RKO (cell line): ENCODE measurements around the gene JADE2.
"Not testable (repeated sequence)": the region's sequence is repeated elsewhere in the genome, so short reads cannot be mapped to it uniquely, and the experiment has no call there.

ENCODE experiments used
- DNase-seq: peaks from one replicate; pipeline ENCODE4 v3.0.0-alpha.2; 2016; ENCODE audit warnings: low spot score

JADE2 gene

DNA sequence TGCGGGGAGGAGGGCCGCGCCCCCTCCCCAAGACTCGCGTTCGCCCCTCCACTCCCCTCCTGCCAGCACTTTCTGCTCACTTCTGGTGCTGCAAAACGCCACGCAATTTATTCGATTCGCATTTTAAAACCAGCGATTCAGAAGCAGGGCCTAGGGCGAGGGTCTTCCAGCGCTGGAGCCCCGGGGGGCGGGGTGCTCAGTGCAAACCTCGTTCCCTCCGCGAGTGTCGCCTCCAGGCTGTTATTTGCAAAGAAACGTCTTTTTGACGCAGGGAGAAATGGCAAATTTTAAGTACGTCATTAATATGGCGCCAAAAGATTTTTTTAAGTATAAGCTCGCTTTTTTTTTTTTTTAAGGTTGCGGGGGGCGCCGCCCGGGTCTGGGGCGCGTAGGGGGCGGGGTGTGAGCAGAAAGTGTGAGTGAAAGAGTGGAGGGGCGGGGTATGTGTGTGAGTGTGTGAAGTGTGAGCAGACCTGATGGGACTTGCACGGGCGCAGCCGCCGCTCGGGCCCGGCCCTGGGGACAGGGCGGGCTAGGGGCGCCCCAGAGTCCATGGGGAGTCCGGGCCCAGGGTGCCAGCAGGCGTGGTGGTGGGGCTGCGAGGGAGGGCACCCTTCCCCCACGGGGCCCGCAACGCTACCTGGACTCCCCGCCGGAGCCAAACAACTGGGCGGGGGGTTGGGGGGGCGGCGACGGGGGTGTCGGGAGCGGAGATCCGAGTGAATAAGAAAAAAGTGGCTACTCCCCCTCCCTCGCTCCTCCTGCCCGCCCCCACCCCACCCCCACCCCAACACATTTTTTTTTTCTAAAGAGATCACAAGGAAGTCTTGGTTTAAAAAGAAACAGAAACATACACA is at the start of gene JADE2:
Gene JADE2, plus strand, starts transcription at position 845 of the 857 bp plus-strand sequence. CDS start 10,188 bp downstream, outside the sequence.
- peak; percentile 81 for DNase-seq

DNA sequence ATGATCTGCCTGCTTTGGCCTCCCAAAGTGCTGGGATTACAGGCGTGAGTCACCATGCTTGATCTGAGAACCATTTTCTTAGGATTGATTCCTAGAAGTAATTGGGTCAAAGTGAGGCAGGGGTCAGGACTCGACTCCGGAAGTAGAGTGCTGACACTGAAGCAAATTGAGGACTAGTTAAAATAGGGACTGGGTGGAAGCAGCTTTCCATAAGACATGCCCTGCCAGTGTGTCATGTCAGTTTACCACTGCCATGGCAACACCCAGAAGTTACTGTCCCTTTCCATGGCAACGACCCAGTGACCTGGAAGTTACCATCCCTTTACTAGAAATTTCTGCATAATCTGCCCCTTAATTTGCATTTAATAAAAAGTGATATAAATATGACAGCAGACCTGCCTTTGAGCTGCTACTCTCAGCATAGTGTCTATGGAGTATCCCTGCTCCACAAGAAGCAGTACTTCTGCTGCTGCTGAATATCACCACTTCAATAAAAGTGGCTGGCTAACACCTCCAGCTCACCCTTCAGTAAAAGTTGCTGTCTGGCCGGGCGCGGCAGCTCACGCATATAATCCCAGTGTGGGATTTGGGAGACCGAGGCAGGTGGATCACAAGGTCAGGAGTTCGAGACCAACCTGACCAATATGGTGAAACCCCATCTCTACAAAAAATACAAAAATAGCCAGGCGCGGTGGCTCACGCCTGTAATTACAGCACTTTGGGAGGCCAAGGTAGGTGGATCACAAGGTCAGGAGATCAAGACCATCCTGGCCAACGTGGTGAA is 47.8 kb upstream of the JADE2 start:
- no peak for DNase-seq

DNA sequence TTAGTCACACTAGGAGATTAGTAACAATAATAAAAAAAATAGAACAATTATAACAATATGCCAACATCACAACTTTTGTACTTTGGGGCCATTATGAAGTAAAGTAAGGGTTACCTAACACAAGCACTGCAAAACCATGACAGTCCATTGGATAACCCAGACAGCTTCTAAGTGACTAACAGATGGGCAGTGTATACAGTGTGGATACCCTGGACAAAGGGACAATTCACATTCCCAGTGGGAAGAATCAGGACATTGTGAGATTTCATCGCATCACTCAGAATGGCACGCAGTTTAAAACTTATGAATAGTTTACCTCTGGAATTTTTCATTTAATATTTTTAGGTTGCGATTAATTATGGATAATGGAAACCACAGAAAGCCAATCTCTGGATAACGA is 45.6 kb upstream of the JADE2 start:
- DNase-seq, result no peak

DNA sequence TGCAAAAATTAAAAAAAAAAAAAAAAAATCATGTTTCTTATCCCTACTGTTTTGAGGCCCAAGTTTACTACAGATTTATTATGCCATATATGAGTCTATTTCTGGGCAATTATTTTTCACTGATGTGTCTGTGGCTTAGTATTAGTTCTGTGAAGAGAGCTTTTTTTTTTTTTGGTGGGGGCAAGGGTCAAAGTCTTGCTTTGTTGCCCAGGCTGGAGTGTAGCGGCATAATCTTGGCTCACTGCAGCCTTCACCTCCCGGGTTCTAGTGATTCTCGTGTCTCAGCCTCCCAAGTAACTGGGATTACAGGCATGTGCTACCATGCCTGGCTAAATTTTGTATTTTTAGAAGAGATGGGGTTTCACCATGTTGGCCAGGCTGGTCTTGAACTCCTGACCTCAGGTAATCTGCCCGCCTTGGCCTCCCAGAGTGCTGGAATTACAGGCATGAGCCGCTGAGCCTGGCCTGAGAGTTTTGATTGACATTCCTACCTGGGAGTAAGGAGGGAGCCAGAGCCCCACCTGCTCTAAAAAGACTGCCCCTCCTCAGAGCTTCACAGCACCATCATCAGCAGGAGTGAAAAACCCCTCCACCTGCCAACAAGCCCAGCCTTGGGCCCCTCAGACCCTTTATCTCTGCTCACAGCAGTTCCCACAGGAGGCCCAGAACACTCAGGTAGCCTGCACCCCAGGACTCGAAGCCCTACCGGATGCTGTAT is 36.1 kb upstream of the JADE2 start:
- DNase-seq, result no peak

DNA sequence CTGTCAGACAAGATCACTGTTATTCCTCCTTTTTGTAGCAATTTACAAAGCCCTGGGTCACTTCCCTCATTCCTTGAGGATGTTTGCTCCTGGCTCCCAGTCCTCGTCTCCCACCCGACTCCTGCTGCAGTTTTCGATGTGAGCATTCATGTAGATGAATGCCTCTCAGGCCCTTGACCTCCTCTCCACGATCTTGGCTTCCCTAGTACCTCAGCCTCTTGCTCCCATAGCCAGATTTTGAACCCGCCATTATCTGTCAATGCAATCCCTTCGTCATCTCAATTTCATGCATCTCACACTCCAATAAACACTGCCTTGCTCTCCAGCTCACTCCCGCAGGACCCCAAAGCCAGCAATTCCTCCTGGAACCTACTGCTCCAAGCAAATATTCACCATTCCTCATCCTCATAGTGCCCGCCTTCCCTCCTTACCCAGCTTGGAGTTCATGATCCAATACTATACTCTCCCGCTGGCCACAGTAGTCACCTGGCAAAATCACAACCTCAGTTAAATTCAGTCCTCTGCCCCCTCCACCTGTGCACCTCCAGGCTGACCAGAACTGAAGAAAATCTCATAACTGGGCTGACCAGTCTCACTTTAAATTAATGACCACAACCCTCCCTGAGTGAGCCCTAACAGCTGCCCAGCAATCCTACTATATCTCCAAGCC is 35.1 kb upstream of the JADE2 start:
- no peak for DNase-seq

DNA sequence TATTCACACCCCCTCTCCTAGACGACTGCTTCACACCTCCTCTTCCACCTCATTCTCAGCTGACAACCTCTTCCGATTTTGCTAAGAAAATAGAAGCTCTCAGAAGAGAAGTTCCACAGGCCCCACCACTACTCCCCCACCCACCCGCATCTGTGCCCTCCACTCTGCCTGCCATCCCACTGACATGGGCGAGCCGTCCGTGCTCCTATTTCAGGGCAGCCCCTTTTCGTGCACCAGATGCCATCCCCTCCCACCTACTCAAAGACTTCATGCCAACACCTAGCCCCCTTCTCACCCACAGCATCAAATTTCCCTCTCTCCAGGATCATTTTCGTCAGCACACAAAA is 34.6 kb upstream of the JADE2 start:
- DNase-seq, result no peak

DNA sequence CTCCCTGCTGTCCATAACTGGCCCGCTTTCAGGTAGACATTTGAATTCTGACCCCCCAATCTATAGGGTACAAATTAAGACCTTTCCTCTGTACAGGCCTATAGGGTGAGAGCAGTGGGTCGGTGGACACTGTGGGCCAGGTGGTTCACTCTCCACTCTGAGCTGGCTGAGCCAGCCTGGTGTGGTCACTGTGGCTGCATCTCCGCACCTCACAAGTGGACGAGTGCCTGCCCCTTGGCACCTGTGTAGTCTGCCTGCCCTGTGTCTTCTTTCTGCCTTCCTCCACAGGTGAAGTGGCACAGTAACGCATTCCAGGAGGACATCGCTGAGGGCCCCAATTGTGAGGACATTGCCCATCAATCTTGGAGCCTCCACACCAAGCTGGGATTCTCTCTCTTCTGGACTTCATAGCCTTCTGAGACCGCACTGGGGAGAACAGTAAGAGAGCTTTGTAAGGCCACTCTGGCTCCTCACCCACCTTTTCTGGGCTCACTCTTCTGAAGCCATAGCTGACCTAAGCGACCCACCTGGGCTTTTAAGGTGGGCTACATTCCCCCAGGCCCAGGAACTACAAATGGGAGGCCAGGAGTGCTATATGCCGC is 33.5 kb upstream of the JADE2 start:
- no peak for DNase-seq

DNA sequence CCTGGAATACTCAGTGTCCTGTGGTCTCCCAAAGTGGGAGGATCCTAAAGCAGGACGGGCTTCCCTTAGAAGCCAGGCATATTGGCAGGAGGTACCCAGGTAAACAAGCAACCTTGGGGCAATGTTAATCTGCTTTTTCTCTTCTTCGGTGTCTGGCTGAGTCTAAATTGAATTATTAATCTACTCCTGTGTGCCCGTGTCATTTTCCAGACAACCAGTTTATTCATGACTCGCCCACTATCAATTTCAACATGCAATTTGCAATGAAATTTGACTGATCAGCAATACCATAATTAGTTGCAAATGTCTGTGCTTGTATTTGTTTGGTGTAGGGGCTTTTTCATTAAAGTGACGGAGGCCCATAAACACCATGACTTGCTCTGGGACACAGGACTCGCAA is 32.9 kb upstream of the JADE2 start:
- no peak for DNase-seq

DNA sequence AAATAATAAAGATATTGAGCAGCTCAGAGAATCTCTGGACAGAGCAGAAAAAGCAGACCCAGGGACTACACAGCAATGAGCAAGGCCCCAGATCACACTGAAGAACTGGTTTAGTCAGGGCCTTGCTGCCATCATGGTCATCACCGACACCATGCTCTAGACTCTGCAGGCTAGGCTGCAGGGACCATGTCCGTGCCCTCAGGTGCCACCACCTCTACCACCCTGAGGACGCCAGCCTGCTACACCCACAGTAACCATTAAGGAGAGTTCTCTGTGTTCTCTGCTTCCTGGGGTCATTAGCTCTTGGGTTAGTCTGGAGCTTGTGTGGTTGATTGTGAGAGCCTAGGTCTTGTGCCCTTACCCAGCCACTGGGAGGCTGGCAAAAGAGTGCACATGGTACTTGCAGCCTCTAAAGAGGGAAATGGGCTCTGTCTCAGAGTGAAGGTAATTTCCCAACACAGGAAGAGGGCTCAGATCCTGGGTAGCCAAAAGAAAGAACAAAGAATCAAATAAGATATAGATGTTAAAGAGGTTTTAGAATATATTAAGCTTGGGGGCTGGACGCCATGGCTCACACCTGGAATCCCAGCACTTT is 31.9 kb upstream of the JADE2 start:
- DNase-seq, result no peak

DNA sequence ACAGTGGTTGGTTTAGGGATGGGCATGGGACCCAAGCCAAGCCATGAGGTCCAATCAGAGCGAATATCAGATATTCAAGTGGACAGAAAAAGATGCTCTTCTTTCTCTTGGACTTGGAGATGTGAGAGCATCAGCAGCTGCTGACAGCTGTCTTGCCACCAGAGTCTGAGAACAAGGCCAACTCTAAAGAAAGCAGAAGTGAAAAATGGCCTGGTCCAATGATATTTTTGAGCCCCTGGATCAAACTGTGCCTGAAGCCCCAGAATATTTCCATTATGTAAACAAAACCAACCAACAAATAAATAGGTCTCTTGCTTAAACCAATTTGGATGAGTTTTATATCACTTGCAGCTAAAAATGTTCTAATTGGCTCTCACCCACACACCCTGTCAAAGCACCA is 30.7 kb upstream of the JADE2 start:
- no peak for DNase-seq

DNA sequence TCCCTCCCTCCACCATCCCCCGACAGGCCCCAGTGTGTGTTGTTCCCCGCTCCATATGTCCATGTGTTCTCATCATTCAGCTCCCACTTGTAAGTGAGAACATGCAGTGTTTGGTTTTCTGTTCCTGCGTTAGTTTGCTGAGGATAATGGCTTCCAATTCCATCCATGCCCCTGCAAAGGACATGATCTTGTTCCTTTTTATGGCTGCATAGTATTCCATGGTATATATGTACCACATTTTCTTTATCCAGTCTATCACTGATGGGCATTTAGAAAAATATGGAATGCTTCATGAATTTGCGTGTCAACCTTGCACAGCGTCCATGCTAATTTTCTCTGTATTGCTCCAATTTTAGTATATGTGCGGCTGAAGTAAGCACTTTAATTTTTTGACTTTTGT is 25.6 kb upstream of the JADE2 start:
- DNase-seq, result not testable (repeated sequence)

DNA sequence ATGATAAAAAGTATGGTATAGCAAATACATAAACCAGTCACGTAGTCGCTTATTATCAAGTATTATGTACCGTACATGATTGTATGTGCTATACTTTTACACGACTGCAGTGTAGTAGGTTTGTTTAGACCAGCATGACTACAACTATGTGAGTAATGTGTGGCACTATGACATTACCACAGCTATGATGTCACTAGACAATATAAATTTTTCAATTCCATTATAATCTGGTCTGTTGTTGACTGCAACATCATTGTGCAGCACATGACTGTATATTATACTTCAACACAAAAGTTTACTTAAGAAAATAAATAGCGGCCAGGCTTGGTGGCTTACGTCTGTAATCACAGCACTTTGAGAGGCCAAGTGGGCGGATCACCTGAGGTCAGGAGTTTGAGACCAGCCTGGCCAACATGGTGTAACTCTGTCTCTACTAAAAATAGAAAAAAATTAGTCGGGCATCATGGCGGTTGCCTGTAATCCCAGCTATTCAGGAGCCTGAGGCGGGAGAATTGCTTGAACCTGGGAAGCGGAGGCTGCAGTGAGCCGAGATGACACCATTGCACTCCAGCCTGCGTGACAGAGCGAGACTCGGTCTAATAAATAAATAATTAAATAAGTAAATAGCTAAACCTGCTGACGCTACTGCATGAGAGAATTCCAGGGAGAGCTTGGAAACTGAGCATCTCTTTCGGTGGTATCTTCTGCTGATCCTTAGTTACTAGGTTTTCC is 24.6 kb upstream of the JADE2 start:
- no peak for DNase-seq

DNA sequence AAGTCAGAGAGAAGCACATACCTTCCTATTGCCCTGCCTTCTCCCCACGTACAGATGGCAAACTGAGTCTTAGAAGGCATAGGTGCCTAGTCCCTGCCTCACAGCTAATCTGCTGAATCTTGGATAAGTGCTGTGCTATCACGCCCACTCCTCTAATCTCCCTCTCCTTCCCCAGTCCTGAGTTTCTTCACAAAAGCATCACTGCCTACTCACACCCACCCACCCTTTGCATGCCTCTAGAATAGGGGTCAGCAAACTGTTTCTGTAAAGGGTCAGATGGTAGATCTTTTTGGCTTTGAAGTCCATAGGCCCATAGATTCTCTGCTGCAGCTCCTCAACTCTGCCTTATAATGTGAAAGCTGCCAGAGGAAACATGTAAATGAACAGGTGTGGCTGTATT is 23.2 kb upstream of the JADE2 start:
- no peak for DNase-seq

DNA sequence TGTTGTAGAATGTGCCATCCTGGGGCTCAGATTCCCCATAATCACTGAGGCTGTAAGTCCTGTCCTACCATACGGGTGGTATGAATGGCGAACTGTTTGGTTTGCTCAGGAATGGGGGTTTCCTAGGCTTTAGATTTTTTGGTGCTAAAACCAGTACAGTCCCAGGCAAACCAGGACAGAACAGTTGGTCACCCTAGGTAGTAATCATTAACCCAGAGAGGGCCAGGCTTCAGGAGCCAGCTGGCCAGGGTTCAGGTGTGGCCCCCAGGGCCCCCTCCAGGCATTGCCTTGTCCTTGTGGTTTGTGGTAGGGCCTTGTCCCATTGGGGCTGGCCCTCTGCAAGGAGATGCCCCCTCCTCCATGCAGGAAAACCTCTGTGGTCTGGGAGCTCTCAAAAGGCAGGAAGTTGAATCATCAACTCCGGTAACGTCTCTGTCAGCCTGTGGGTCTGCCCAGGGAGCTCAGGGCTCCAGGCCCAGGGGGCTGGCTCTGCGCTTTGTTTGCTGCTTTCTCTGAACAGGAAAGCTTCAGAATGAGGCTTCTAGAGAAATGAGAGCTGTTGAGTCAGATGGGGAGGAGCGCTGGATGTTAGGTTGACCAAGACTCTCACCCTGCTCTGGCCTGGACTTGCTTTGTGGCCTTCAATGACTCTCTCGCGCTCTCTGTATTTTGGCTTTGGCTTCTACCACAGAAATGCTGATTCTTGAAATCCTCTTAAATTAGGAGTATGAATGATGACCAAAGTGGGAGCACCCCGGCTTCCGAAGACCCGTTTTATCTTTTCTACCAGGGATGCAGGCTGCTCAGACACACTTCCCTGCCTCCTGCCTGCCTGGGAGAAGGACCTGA is 22.2 kb upstream of the JADE2 start:
- peak; percentile 78 for DNase-seq

DNA sequence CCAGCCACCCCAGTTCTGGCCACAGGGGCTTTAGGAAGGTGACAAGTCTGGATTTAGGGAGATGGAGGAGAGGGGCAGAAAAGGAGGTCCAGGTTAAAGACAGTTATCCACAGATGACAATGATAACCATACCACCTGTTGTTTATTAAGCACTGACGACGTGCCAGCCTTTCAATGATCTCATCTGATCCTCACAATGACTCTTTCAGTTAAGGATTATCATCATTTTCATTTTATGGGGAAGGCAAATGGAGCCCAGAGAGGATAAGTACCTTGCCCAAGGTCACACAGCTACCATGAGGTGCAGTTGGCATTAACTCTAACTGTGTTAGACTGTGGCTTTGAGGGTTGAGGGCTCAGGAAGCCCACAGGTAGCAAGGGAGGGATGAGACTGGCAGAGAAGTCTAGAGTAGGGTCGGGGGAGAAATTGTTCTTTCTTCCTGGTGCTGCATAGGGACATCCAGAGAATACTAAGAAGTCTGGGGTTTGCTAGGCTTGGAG is 21.5 kb upstream of the JADE2 start:
- DNase-seq, result no peak

DNA sequence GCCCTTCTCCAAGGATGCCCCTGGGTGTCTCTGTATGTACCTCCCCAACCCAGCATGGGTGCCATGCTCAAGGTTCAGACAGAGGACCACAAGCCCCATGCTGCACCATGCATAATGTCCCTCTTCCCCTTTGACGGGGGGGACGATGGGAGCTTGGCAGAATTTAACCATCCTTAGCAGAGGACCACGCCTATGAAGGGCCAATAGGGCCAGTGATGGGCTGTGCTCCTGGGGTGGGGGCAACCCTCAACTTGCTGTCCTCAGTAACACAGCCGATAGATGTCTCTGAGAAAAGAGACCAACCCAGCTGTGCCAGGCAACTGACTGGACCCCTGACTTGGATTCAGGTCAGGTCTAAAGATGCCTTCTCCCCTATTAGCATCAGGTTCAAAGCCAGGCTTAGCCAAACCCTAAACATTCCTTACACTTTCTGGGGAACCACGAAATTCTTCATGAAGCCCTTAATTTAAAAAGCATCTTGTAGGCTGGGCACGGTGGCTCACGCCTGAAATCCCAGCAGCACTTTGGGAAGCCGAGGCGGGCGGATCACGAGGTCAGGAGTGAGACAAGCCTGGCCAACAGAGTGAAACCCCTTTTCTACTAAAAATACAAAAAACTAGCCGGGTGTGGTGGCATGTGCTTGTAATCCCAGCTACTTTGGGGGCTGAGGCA is 20.7 kb upstream of the JADE2 start:
- DNase-seq, result no peak

DNA sequence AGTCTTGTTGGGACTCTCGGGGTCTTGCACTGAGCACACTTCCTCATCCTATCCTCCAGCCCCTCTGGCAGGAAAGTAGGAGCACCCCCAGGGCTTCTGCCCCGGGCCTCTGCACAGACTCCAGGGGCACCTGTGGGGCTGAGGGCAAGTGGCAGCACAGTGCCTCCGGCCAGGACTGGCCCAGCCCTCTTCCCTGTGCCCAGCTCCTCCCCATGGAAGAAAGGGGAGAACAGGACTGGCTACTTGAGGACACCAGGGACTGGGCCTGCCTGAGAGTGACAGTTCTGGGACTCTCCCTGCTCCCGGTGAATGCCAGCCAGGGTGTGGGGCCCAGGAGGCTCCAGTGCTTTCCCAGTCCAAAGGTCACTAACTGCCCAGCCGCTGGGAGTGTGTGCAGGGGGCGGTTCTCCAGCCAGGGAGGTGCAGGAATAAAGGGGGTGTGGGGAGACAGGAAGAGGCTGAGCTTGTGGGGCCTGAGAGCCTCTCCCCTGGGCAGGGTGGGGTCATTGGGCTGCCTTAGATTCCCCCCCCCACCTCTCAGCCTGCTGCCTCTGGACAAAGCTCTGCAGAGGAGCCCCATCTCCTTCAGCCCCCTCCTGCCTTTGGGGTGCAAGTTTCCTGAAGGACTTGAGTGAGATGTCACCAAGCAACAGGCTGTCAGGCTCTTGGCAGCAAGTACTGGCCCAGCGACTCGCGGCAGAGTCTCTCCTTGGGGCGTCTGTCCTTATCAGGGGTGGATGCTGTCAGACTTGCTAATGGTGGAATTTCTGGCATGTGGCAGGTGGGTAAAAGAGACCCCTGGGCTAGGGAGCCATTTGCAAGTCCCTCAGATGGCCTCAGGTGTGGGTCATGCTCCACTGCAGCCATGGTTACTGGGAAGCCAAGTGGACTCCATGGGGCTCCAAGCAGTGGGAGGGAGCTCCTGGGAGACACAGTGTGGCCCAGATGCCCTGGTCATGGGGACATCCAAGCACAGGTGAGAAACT is 19.1 kb upstream of the JADE2 start:
- no peak for DNase-seq

DNA sequence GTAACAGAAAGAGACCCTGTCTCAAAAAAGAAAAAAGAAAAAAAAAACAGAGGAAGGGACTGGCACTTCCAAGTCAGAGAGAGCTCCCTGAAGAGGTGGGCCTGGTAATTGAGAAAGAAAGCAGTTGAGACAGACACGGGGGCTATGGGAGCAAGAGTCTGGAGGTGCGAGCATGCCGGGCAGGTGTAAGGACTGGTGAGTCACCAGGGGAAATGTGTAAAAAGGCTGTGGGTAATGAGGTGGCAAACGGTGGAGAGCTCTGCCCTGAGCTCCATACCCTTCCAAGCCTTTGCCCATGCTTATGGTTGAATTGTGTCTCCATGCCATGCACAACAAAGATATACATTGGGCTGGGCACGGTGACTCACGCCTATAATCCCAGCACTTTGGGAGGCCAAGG is 18.0 kb upstream of the JADE2 start:
- no peak for DNase-seq
